Measurements from ENCODE around the gene CNNM3. TPM values are rescaled to one million over a fixed set of nuclear protein-coding genes. Genes with fewer than 3 reads are reported as not detected.

CNNM3 gene
- polyA plus RNA-seq, 1 experiment = 9.8 TPM

DNA sequence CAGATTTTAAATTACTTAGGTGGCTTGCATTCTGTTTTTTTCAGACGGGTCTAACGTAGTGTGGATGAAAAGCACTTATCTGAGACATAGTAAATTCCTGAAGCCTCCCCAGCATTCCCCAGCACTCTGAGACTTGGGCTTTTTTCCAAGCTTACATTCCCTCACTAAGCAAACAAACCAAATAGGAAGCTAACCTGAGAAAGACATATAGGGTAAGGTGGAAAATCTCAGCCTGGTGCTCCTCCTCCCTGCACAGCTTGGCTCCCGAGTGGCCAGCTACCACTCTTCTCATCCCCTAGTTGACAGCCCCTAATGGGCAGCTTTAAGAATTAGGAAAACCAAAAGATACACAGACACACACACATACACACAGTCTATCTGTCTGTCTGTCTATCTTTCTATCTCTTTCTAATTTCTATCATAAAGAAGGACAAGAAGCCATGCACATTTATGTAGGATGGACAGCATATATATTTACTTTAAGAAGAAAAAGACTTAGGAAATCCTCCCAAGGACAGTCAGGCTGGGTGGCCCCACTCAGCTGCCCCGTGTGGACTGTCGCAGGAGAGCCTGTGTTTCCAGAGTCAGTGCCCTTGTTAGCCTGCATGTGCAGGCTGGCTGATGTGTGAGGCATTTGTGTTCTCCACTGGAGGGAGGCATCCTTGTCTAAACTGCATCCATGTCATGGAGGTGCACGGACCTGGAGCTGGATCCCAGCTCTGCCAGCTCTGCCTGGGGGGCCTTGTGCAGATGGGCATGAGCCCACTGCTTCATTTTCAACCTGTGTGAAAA, 8.2 kb downstream of the CNNM3 start:
- no peak for DNase-seq (ENCODE audit: low read depth)
- Histone ChIP-seq H3K36me3 (ENCODE audit: control insufficient read depth, insufficient read depth, low read length) (peaks cover 18% of the 10 kb centered on the region), H3K27me3 (ENCODE audit: control insufficient read depth, insufficient read depth, low read length) (no peaks in the 10 kb centered on the region), H3K4me3 (ENCODE audit: low read depth, low read length) (no peak overlapping the region)
- ChIA-PET POLR2A (no interaction called here), CTCF (interaction anchor here (0.9 to 1.7 kb wide), 3 partner anchors 8 to 33 kb away, joined by 4 read pairs; partner anchors contain the start of gene ANKRD39)
- TF ChIP-seq, protein P1, sequence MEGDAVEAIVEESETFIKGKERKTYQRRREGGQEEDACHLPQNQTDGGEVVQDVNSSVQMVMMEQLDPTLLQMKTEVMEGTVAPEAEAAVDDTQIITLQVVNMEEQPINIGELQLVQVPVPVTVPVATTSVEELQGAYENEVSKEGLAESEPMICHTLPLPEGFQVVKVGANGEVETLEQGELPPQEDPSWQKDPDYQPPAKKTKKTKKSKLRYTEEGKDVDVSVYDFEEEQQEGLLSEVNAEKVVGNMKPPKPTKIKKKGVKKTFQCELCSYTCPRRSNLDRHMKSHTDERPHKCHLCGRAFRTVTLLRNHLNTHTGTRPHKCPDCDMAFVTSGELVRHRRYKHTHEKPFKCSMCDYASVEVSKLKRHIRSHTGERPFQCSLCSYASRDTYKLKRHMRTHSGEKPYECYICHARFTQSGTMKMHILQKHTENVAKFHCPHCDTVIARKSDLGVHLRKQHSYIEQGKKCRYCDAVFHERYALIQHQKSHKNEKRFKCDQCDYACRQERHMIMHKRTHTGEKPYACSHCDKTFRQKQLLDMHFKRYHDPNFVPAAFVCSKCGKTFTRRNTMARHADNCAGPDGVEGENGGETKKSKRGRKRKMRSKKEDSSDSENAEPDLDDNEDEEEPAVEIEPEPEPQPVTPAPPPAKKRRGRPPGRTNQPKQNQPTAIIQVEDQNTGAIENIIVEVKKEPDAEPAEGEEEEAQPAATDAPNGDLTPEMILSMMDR (IDR thresholded peaks at IDR 0.05; ENCODE audit: insufficient read depth, low read depth, low read length) = no peak

DNA sequence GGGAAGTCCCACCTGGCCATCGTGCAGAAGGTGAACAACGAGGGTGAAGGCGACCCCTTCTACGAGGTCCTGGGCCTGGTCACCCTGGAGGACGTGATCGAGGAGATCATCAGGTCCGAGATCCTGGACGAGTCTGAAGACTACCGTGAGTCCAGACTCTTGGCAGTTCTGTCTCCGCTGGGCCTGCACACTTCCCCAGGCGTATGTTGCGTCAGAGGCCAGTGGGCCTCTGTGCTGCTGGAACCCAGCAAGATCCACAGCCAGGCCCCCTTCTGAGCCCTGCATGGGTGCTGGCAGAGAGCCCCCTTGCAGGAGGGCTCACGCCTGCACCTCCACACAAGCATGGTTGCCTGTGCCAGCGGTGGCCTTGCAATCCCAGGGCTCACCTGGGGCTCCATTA, 9.0 kb downstream of the CNNM3 start:
- CTCF ChIA-PET = interaction anchor here (1.0 to 1.4 kb wide), 2 partner anchors 8 to 16 kb away, joined by 4 read pairs; no protein-coding TSS in a partner anchor
- POLR2A ChIA-PET = no interaction called here
- TF ChIP-seq, protein P1 (IDR thresholded peaks at IDR 0.05; ENCODE audit: insufficient read depth, low read depth, low read length) = no peak

DNA sequence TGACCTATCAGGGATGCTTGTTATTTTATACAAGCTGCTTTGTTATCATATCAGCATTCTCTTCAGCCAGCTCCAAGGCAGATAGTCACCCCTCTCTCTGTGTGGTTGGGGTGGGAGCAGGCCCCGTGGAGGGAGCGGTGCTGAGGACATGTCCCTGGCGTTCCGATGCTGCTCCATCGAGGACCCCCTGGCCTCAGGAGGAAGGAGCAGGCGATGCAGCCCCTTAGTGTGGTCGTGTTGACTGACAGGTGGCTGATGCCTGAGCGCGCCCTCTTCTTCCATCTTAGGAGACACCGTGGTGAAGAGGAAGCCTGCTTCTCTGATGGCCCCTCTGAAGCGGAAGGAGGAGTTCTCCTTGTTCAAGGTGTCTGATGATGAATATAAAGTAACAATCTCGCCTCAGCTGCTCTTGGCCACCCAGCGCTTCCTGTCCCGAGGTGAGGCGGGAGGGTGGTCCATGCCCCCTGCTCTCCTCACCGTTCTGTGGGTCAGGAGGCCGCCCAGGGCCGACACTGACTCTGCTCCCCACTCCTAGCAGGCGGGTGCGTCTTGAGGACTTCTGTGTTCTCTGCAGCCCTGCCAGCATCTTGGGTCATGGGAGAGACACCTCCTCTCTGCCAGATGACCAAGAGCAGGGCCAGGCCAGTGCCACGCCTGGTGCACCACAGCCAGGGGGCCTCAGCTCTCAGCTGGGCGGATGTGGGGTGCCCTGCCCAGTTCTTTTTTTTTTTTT, 10.6 kb downstream of the CNNM3 start:
- POLR2A ChIA-PET = no interaction called here
- TF ChIP-seq, protein P1 (IDR thresholded peaks at IDR 0.05; ENCODE audit: insufficient read depth, low read depth, low read length) = no peak
- Histone ChIP-seq H3K36me3 (ENCODE audit: control insufficient read depth, insufficient read depth, low read length) (peaks cover 21% of the 10 kb centered on the region), H3K27me3 (ENCODE audit: control insufficient read depth, insufficient read depth, low read length) (no peaks in the 10 kb centered on the region), H3K4me3 (ENCODE audit: low read depth, low read length) (no peak overlapping the region)
- DNase-seq (ENCODE audit: low read depth) = no peak
- CTCF ChIA-PET = no interaction called here

More for the DNA sequence above, 9.0 kb downstream of the CNNM3 start:
- no peak for DNase-seq (ENCODE audit: low read depth)
- no peaks in the 10 kb centered on the region for H3K27me3 ChIP-seq (ENCODE audit: control insufficient read depth, insufficient read depth, low read length)
- H3K4me3 ChIP-seq (ENCODE audit: low read depth, low read length) = no peak overlapping the region
- peaks cover 18% of the 10 kb centered on the region for H3K36me3 ChIP-seq (ENCODE audit: control insufficient read depth, insufficient read depth, low read length)

DNA sequence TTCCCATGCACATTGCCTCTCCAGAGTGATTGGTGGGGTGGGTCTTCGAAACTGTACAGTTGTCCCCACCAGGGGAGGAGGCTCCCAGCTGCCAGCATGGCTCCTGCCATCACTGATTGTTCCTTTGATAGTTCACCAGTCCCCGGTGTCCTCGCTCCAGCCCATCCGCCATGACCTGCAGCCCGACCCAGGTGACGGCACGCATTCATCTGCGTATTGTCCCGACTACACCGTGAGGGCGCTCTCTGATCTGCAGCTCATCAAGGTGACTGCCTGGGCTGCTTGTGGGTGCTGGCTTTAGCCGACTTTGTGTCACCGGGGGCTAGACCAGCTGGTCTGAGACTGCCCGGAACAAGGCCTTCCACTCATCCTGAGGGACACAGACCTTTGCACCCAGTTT, 12.4 kb downstream of the CNNM3 start:
- Histone ChIP-seq H3K27me3 (ENCODE audit: control insufficient read depth, insufficient read depth, low read length) (no peaks in the 10 kb centered on the region), H3K36me3 (ENCODE audit: control insufficient read depth, insufficient read depth, low read length) (peaks cover 22% of the 10 kb centered on the region), H3K4me3 (ENCODE audit: low read depth, low read length) (no peak overlapping the region)
- no peak for DNase-seq (ENCODE audit: low read depth)
- POLR2A ChIA-PET = no interaction called here
- CTCF ChIA-PET = interaction anchor here (1.0 kb wide), 1 partner anchor 29 kb away, joined by 3 read pairs; the partner anchor contains the start of gene ANKRD39
- TF ChIP-seq, protein P1 (IDR thresholded peaks at IDR 0.05; ENCODE audit: insufficient read depth, low read depth, low read length) = no peak

DNA sequence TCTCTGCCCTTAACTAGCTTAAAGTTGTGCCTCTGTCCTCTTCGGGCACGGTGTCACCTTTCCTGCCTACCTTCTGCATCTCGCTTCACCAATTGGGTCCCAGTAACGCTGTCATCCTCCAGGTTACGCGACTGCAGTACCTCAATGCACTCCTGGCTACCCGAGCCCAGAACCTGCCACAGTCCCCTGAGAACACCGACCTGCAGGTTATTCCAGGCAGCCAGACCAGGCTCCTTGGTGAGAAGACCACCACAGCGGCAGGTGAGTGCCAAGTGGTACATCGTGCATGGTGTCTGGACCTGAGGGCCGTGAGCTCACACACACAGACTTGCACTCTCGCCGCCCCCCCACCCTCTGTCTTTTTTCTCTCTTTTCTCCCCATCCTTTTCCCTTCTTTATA, 12.8 kb downstream of the CNNM3 start:
- TF ChIP-seq, protein P1 (IDR thresholded peaks at IDR 0.05; ENCODE audit: insufficient read depth, low read depth, low read length) = no peak
- ChIA-PET CTCF (interaction anchor here (1.0 kb wide), 1 partner anchor 29 kb away, joined by 3 read pairs; the partner anchor contains the start of gene ANKRD39), POLR2A (no interaction called here)
- Histone ChIP-seq H3K4me3 (ENCODE audit: low read depth, low read length) (no peak overlapping the region), H3K27me3 (ENCODE audit: control insufficient read depth, insufficient read depth, low read length) (no peaks in the 10 kb centered on the region), H3K36me3 (ENCODE audit: control insufficient read depth, insufficient read depth, low read length) (peaks cover 22% of the 10 kb centered on the region)
- no peak for DNase-seq (ENCODE audit: low read depth)

Data from BJ (cell line).